ENCODE data around the gene CHCHD3.
"Not testable (repeated sequence)": the region's sequence is repeated elsewhere in the genome, so short reads cannot be mapped to it uniquely, and the experiment has no call there.

CHCHD3 gene

GRCh38 chr7:132893560-132893959 lies 188.3 kb downstream of the CHCHD3 start (continued):
- no peak for TF ChIP-seq ZNF677 (tag by site-specific recombination; IDR thresholded peaks at IDR 0.05)
- no peak for TF ChIP-seq ZNF274 (IDR thresholded peaks at IDR 0.05; ENCODE audit: low read length)
- TF ChIP-seq ZNF274 (tag by site-specific recombination; IDR thresholded peaks at IDR 0.05; ENCODE audit: borderline replicate concordance): no peak

- POLR2A ChIA-PET; H3K4me3 ChIP-seq (ENCODE audit: low read depth, low read length); H3K4me1 ChIP-seq (ENCODE audit: control insufficient read depth, insufficient read depth, low read length); H3K27ac ChIP-seq (ENCODE audit: extremely low read depth, low read depth, low read length); H3K9me3 ChIP-seq (ENCODE audit: control insufficient read depth, insufficient read depth, low read depth, low read length); H3K36me3 ChIP-seq (ENCODE audit: control insufficient read depth in 2 of 2, insufficient read depth in 1 of 2, low read length in 2 of 2); CTCF ChIA-PET: not testable (repeated sequence)
These were observed 189.1 kb downstream of the CHCHD3 start for GRCh38 chr7:132892744-132893143.

GRCh38 chr7:132891554-132891953 lies 190.3 kb downstream of the CHCHD3 start:
- Histone ChIP-seq H3K27ac (ENCODE audit: extremely low read depth, low read depth, low read length) (no peak overlapping the region), H3K4me3 (ENCODE audit: low read depth, low read length) (no peak overlapping the region), H3K36me3 (ENCODE audit: control insufficient read depth in 2 of 2, insufficient read depth in 1 of 2, low read length in 2 of 2) (no peaks in the 10 kb centered on the region), H3K9me3 (ENCODE audit: control insufficient read depth, insufficient read depth, low read depth, low read length) (no peaks in the 10 kb centered on the region), H3K4me1 (ENCODE audit: control insufficient read depth, insufficient read depth, low read length) (no peaks in the 10 kb centered on the region)
- ChIA-PET POLR2A (no interaction called here), CTCF (interaction anchor here (1.2 kb wide), 1 partner anchor 8 kb away, joined by 3 read pairs; no protein-coding TSS in a partner anchor)
- TF ChIP-seq INSM2 (tag by site-specific recombination; IDR thresholded peaks at IDR 0.05): no peak
- TF ChIP-seq MZF1 (tag by site-specific recombination; IDR thresholded peaks at IDR 0.05; ENCODE audit: borderline replicate concordance): peak; percentile 70; the same call in 1 of the 2 replicates
- no peak for TF ChIP-seq ZBTB7A (tag by site-specific recombination; IDR thresholded peaks at IDR 0.05; ENCODE audit: low read depth)

- H3K4me1 ChIP-seq (ENCODE audit: control insufficient read depth, insufficient read depth, low read length): peaks cover 5% of the 10 kb centered on the region; the same call in 1 of the 2 replicates
- H3K4me3 ChIP-seq (ENCODE audit: low read depth, low read length): no peak overlapping the region
- no peaks in the 10 kb centered on the region for H3K9me3 ChIP-seq (ENCODE audit: control insufficient read depth, insufficient read depth, low read depth, low read length)
- CTCF ChIA-PET: no interaction called here
- no peak overlapping the region for H3K27ac ChIP-seq (ENCODE audit: extremely low read depth, low read depth, low read length)
- TF ChIP-seq ZNF664 (tag by site-specific recombination; IDR thresholded peaks at IDR 0.05) (peak; percentile 88), ZBTB8A (tag by site-specific recombination; IDR thresholded peaks at IDR 0.05) (no peak), ZNF571 (tag by site-specific recombination; IDR thresholded peaks at IDR 0.05) (no peak), KLF1 (tag by site-specific recombination; IDR thresholded peaks at IDR 0.05) (peak; percentile 46; the same call in 1 of the 2 replicates), PRDM1 (tag by site-specific recombination; IDR thresholded peaks at IDR 0.05) (peak; percentile 78)
- POLR2A ChIA-PET: no interaction called here
- no peaks in the 10 kb centered on the region for H3K36me3 ChIP-seq (ENCODE audit: control insufficient read depth in 2 of 2, insufficient read depth in 1 of 2, low read length in 2 of 2)
These were observed 199.0 kb downstream of the CHCHD3 start for GRCh38 chr7:132882714-132883428.

GRCh38 chr7:132881317-132881716 lies 200.6 kb downstream of the CHCHD3 start:
- Histone ChIP-seq H3K36me3 (ENCODE audit: control insufficient read depth in 2 of 2, insufficient read depth in 1 of 2, low read length in 2 of 2) (no peaks in the 10 kb centered on the region), H3K9me3 (ENCODE audit: control insufficient read depth, insufficient read depth, low read depth, low read length) (no peaks in the 10 kb centered on the region), H3K4me1 (ENCODE audit: control insufficient read depth, insufficient read depth, low read length) (peaks cover 8% of the 10 kb centered on the region), H3K4me3 (ENCODE audit: low read depth, low read length) (no peak overlapping the region), H3K27ac (ENCODE audit: extremely low read depth, low read depth, low read length) (no peak overlapping the region)
- TF ChIP-seq ZNF266 (tag by site-specific recombination; IDR thresholded peaks at IDR 0.05; ENCODE audit: low read depth) (no peak), ZNF280D (tag by site-specific recombination; IDR thresholded peaks at IDR 0.05) (no peak), ZNF248 (tag by site-specific recombination; IDR thresholded peaks at IDR 0.05) (no peak), ZBTB1 (tag by site-specific recombination; IDR thresholded peaks at IDR 0.05) (no peak), ZNF473 (tag by site-specific recombination; IDR thresholded peaks at IDR 0.05) (no peak), ZNF274 (IDR thresholded peaks at IDR 0.05; ENCODE audit: low read length) (no peak), ZNF274 (tag by site-specific recombination; IDR thresholded peaks at IDR 0.05; ENCODE audit: borderline replicate concordance) (no peak), SP2 (tag by site-specific recombination; IDR thresholded peaks at IDR 0.05) (no peak)
- ChIA-PET POLR2A (no interaction called here), CTCF (no interaction called here)
